Left ventricle myocardium superior (tissue), 1 donor: ENCODE data around the gene TTC8. TPM values are rescaled to one million over a fixed set of nuclear protein-coding genes. Genes with fewer than 3 reads are reported as not detected.

Experiments
- ATAC-seq: fragments of 200-7000 bp; cut with Tn5 transposase; one replicate; pipeline ENCODE4 v1.9.1; 2020; ENCODE audit warnings: mild to moderate bottlenecking, moderate library complexity
- DNase-seq: peaks from one replicate; pipeline ENCODE4 v3.0.0-alpha.2; 2020
- intact Hi-C: fragments of 100-400 bp; cut with micrococcal nuclease; formaldehyde crosslinking; loops from one replicate; pipeline ENCODE4 v1.11.0; 2022
- total RNA-seq: library from RNA; stranded (reverse); fragmentation: NEBNext Ultra II Directional; extraction: Animal tissue kit (Norgen Biotek cat#: 25700); gene quantifications from one replicate; pipeline ENCODE4 v1.2.1, GENCODE V29; 2021
- donor health status: DM: no; HTN: yes; CAD: no; lungs with severe emphysema.

Gene TTC8
- total RNA-seq, 1 donor from 2014 or later: 4.1 TPM

- ATAC-seq (no peak), DNase-seq (no peak)
- intact Hi-C loops: no loop called here
These were observed 3.1 kb upstream of the TTC8 start for GRCh38 chr14:88821378-88821777.

GRCh38 chr14:88821888-88822287 lies 2.6 kb upstream of the TTC8 start:
- DNase-seq (no peak), ATAC-seq (no peak)
- intact Hi-C loops: no loop called here

DNA sequence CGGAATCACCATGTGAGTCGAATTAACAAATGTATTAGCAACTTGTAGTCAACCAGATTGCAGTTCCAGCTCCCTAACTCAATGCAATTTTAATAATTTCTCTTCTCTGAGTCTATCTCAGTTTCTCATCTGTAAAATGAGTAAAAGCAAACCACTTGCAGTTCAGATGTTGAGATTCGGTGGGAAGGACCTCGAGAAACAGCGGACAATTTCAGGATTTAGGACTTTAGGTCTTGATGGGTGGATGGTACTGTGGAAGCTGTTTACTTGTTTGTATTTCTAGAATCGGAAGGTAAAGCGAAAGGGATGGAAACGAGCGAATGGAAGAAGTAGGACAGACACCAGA lies 510 bp upstream of the TTC8 start:
- ATAC-seq (no peak), DNase-seq (no peak)
- intact Hi-C loops: no loop called here

DNA sequence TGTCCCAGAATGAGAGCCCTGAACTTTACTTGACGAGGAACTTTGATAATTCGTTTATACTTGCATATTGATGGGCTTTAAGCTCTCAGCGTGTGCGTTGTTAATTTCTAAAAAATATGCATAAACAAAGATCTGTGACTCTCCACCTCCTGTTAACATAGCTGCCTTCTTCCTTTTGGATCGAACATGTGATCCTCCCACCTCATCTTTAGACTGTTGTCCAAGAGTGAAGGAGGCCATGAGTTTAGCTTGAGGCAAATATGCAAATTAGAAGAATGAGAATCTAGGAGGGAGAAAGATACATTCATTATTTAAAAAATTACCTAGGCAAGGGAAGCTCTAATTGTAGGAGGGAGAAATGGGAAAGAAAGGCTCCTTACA lies 617 bp downstream of the TTC8 start:
- no peak for ATAC-seq
- intact Hi-C loops: no loop called here
- DNase-seq: no peak

DNA sequence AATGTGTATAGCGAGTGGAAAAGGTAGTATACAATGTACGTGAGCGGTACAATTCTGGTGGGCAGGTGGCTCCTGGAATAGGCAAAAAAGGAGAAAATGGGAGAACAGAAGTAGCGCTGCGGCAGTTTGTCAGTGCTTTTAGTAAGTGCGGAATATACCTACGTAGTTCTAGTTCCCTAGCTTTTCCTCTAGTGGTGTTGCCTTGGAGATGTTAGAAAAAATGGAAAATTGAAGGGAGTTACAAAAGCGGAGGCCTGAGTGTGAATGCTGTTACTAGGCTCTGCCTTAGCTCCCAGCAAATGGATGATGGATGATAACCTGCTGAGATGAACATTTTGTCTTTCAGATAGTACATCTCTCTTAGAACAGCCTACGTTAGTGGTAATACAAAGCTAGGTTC lies 1.1 kb downstream of the TTC8 start:
- intact Hi-C loops: no loop called here
- ATAC-seq (no peak), DNase-seq (no peak)

DNA sequence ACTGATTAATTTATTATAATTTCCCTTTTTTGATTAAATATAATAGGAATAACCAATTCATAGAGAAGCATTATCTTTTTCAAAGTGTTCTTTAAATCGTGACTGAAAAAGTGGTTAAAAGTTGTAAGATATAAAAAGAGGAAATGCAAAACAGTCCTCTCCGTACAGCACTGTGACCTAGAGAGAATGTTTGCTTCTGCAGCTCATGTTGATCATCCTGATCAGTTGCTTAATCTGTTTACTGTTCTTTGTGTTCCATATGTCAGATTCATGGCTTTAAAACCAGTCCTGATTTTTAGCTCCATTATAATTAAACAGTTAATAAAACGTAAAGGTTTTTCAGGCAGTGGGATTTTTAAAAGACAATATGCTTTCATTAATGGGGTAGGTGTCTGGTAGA lies 4.7 kb downstream of the TTC8 start:
- ATAC-seq: no peak
- no peak for DNase-seq
- intact Hi-C loops: no loop called here

GRCh38 chr14:88829685-88830302 lies 5.3 kb downstream of the TTC8 start:
- no peak for DNase-seq
- no peak for ATAC-seq
- intact Hi-C loops: no loop called here

DNA sequence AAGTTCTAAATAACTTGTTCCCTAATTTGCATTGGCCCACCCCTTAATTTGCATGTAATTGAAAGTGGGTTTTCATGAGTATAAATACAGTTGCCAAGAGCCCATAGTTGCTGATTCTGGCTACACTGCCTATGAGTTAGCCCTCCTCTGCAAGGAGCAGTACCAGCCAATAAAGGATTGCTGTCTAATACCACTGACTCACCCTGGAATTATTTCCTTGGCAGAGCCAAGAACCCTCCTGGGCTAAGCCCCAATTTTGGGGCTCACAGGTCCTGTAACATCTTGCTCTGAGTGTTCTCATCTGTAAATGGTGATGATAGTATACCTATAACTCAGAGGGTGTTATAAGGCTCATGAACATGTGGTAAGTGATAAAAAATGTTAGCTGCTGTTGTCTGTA lies 6.8 kb downstream of the TTC8 start:
- intact Hi-C loops: no loop called here
- ATAC-seq (peak; percentile 27), DNase-seq (no peak)

DNA sequence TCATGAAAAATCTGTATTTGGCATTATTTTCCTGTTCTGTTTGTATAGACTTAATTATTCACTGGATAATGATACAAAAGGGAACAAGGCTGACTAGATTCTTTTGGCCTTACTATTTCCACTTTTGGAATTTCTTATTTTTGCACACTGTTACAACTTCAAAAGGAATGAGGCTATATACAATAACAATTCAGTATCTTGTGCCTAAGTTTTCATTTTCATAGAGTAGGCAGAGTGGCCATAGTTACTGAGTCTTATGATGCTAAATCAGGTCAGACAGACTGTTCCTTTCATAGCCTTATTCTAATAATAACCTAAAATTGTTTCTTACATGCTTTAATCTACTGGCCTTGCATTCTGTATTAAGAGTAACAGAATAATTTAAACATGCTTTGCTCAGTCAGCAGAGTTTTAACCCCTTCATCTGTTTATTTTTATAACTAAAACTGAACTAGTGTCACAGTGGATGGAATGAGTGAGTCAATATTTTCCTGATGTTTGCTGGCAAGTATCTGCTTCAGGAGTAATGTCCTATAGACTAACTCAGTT lies 10.5 kb downstream of the TTC8 start:
- intact Hi-C loops: no loop called here
- DNase-seq (no peak), ATAC-seq (peak; percentile 42)

- intact Hi-C loops: no loop called here
- no peak for DNase-seq
- ATAC-seq: no peak
These were observed 11.2 kb downstream of the TTC8 start for GRCh38 chr14:88835661-88836060.

DNA sequence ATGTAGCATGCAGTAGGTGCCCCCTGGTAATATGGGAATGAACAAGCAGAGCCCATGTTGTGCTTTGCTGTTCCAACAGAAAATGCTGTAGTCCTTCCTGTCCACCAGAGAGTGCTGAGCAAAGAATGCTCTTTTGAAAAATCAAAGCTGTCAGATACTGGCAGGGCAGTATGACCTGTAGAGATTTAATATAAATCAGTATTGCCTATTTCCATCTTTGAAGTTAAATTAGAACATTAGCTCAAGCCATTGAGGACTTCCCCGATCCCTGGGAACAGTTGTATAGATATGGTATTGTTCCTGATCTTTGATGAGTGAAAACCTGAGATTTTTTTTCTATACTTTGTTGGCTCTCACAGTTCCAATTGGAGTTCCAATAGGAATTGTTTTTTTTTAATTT lies 13.0 kb downstream of the TTC8 start:
- DNase-seq (no peak), ATAC-seq (no peak)
- intact Hi-C loops: no loop called here

DNA sequence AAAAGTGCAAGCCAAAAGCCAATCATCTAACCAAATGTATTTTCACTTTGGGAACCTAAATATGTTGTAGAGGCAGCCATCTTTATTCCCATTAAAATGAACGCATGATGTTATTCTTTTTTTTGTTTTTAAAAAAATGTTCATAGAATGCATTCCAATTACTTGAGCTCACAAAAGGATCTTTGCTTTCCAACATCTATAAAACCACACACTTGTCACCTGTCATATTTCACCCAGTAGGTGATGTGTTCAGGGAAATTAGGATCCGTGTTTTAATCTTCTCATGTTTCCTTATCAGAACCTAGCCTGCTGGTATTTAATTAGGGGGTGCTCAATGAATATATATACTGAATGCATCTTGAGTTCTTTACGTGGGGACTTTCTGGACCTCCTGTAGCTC lies 13.6 kb downstream of the TTC8 start:
- DNase-seq: no peak
- intact Hi-C loops: no loop called here
- no peak for ATAC-seq

- DNase-seq (no peak), ATAC-seq (no peak)
- intact Hi-C loops: no loop called here
These were observed 16.5 kb downstream of the TTC8 start for GRCh38 chr14:88840926-88841325.

- ATAC-seq (no peak), DNase-seq (no peak)
- intact Hi-C loops: no loop called here
These were observed 17.3 kb downstream of the TTC8 start for GRCh38 chr14:88841741-88842140.

- DNase-seq: no peak
- no peak for ATAC-seq
- intact Hi-C loops: no loop called here
These were observed 18.0 kb downstream of the TTC8 start for GRCh38 chr14:88842414-88842813.

GRCh38 chr14:88844980-88845491 lies 20.6 kb downstream of the TTC8 start:
- intact Hi-C loops: no loop called here
- no peak for ATAC-seq

DNA sequence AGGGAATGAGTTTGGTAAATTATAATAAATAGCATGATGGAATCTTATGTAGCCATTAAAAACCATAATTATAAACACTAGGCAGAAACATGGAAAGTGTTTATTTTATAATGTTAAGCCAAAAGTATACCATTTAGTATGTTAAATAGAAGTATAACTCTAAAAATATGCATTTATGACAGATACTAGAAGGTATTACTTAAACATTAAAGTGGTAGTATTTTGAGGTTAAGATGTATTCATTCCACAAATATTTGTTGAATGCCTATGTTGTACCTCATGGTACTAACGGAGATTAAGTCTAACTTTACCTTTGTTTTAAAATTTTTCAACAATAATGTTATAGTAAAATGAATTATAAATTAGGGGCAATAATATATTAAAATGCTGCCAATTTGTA lies 24.1 kb downstream of the TTC8 start:
- DNase-seq (no peak), ATAC-seq (no peak)
- intact Hi-C loops: no loop called here

More at GRCh38 chr14:88844980-88845491, 20.6 kb downstream of the TTC8 start:
- no peak for DNase-seq

DNA sequence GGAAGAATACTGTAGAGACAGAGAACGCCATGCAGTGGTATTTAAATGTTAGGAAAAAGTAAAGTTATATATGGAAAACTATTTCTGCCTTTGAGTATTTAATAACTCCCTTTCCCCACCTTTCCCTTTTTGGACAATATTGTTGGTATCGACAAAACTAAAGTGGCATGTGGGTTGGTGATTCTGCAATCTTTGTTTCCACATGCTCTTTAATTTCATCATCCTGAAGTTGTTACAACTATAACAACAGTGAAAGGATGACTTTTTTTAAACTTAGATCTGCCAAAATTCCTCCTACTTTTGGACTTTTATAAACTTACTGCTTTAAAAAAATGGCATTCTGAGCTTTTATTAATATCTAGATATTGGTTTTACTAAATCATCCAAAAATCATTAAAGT lies 25.3 kb downstream of the TTC8 start:
- DNase-seq (no peak), ATAC-seq (no peak)
- intact Hi-C loops: no loop called here

DNA sequence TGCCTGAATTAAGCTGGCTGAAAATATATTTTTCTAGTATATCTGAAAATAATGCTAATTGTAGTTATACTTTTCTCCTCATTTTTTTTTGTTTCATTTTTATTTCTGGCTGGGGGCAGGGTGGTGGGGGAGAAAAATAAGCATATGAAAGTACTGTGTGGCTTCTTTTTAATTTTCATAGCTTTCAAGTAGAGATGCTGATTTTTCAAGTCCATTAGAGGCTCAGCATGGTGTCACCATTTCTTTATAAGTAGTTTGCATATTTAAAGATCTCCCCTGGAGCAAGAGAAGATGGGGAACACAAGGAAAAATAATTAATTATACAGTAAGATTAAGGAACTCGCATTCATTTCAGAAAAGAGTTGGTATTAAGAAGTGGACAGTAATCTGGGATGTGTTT lies 27.1 kb downstream of the TTC8 start:
- no peak for ATAC-seq

GRCh38 chr14:88852632-88853031 lies 28.2 kb downstream of the TTC8 start:
- ATAC-seq (no peak), DNase-seq (no peak)
- intact Hi-C loops: no loop called here

More for the DNA sequence above, 27.1 kb downstream of the TTC8 start:
- intact Hi-C loops: no loop called here
- no peak for DNase-seq

- ATAC-seq: no peak
- intact Hi-C loops: no loop called here
- DNase-seq: no peak
These were observed 28.7 kb downstream of the TTC8 start for GRCh38 chr14:88853129-88853528.
